GM19238 (cell line): ENCODE results near the gene ANGPT4.
"Not testable (repeated sequence)": the region's sequence is repeated elsewhere in the genome, so short reads cannot be mapped to it uniquely, and the experiment has no call there.

Experiments
- DNase-seq: peaks from one replicate; pipeline ENCODE4 v3.0.0; 2011; ENCODE audit warnings: low spot score; ENCODE audit not compliant: insufficient read length

ANGPT4 gene

DNA sequence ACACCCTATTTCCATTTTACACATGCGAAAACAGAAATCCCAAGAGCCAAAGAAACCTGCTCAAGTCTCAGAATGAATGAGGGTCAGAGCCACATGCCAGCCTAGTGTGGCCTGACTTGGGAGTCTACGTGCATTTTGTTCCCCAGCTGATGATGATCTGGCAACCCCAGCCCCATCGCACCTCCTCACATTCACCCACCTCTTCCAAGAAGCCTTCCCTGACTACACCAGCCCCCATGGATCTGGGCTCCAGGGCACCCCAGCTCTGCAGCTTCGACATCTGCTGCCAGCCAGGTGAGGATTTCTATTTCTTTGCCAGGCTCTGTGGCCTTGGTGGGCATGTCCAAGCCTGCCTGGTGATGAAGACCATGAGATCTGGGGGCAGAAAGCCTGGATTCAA is 41.0 kb downstream of the ANGPT4 start:
- no peak for DNase-seq

DNA sequence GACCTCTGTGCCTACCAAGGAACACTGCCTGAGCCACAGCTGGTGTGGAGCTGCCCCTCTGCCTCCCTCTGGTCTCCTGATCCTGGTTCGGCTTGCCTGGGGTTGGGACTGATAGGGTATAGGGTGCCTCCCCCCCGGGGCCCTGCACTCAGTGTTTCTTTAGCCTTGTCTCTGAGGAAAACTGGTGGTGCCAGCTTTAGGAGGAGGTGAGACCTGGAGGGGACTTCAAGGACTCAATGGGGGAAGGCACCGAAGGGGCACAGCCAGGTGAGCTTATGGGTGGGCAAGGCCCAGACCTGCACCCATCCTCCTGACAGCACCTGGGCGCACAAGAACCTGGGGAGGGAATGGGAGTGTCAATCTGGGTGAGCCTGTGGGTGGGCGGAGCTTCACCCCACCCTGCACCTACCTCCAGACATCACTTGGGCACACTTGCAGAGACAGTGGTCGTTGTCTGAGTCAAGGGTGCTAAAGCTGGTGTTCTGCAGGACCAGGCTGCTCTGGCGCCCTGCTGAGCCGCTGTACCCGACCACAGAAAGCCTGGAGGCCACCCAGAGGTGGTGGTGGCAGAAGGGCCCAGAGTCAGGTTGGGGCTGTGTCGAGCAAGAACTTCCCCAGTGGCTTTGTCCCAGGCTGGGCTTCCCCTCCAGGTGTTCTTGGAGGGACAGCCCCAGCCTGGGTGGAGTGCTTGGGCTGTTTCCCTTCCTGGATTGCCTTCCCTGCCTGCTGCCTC is 42.1 kb downstream of the ANGPT4 start:
- no peak for DNase-seq

DNA sequence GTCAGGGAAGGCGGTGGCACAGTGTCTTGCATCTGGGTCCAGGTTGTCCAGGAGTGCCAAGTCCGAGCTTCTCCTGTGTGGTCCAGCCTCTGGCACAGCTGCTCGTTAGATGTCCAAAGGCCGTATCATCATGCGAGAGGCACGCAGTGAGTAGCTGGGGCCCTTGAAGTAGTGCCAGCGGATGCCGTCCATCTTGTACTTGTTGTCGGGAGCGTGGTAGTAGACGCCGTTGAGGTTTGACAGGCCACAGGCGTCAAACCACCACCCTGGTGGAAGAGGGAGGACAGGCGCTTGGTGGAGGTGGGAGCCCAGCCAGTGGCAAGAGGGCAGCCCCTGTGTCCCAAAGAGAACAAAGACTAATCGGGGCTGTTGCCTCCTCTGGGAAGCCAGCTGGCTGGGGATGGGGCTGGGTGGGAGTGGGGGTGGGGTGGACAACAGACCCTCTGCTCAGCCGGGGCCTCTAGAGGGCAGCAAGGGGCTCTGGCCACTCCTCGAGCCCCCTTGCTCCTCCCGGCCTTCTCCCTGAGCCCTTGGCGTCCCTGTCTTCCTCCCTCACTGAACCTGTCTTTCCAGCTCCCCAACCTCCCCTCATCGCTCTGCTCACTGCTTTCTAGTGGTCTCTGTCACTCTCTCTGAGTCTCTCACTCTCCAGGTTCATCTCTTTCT is 43.1 kb downstream of the ANGPT4 start:
- DNase-seq, result no peak

DNA sequence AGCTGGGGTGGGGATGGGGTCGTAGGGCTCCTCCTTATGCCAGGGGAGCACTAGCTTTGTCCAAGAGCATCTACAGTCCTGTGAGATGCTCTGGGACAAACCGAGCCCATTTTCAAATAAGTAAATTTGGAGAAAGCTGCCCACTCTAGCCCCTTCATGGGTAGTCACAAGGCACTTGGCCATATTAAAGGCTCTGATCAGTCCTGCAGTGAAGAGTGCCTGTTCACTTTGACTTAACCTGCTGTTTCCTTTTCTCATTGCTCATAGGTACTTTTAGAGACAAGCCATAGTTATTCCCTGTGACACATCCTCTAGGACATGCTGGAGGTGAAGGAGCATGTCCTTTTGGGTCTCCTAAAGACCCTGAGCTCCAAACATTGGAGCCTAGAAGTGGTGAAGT is 44.2 kb downstream of the ANGPT4 start:
- DNase-seq, result no peak

DNA sequence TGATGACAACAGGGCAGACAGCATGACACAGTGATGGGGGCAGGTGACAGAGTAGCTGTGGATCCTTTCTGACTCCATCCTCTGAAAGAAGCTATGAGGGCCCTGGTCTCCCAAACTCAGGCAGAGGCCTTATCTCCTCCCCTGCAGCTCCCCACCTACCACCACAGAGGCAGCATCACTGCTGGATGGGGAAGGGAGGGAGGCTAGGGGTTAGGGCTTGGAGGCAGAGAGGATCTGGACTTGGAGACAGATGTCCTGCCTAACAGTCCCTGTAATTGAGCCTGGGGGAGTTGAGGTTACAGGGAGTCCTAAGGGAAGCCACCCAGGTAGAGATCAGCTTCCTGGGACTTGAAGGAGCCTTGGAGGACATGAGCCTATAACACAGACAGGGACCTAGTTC is 44.7 kb downstream of the ANGPT4 start:
- DNase-seq, result no peak

DNA sequence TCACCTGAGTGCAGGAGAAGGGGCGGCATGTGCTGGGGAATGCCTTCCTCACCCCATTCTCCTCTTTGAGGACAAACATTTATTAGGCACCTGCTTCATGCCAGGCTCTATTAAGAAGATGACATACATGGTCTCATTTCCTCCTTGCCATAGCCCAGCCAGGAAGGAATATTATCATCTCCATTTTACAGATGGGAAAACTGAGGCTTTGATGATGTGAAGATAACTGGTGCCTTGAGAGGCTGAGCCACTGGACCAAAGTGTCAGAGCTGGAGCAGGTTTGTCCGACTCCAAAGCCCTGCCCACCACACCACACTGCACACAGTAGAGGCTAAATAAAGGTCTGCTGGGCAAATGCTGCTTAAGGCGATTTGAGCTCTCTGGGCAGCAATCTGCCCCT is 45.4 kb downstream of the ANGPT4 start:
- DNase-seq, result no peak

DNA sequence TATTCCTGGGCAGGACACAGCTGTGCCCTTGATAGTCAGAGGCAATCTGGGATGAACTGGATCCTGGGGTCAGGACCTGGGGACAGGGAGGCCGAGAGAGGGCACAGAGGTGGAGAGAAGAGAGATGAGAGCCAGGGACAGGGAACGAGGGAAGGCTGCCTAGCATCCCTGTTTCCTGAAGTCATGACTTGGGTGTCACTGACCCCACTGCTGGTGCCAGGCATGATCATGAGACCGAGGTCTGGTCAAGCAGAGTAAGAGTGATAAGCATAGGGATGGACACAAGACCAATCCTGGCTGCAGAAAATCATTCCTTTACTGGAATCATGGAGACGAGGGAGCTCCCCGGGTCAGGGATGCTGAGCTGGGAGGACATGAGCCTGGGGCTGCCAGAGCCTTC is 46.5 kb downstream of the ANGPT4 start:
- DNase-seq, result no peak

DNA sequence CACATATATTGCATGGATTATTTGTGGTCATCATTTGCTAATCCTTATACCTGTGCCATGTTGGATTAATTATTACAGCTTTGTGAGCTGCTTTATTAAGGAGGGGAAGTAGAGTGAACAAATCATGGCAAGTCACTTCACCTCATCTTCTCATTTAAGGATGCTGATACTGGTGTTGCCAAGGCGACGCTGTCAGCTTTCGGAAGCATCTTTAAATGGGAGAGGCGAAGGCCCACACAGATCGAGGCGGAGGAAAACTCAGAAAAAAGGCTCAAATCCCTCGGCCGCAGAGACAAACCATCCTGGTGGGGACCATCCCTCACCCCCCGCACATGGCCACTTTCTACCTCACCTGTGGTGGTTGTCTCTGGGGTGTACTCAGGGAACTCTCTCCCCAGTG is 47.9 kb downstream of the ANGPT4 start:
- no peak for DNase-seq

DNA sequence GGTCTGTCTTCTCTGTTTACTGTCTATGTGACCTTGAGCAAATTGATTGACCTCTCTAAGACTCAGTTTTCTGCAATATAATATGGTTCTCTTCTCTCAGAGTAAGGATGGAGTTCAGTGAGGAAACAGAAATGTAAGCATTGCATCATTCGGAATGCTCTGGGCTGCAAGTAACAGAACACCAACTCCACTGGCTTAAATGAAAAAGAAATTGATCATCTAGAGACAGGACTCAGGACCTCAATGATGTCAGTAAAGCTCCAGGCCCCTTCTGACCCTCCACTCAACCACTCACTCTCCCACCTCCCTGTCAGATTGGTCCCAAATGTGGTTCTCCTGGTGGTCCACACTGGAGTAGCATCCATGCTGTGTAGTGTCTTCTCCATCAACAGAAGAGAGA is 50.7 kb downstream of the ANGPT4 start:
- DNase-seq, result no peak

DNA sequence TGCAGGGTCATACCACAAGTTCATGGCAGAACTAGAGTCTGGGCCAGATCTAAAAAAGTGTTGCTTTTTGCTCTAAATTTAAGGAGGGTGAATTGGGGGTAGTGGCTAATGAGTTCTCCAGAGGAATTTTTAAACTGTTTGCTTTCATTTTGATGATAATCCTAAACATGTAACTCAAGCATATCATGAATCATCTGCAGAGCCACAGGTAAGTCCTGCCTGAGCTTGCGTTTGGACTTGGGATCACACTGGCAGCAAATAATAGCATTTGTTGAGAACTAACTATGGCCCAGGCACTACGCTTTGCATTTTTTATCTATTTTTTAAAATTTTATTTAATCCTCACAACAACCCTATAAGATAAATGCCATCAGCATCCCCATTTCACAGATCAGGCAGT is 55.2 kb downstream of the ANGPT4 start:
- DNase-seq, result no peak

DNA sequence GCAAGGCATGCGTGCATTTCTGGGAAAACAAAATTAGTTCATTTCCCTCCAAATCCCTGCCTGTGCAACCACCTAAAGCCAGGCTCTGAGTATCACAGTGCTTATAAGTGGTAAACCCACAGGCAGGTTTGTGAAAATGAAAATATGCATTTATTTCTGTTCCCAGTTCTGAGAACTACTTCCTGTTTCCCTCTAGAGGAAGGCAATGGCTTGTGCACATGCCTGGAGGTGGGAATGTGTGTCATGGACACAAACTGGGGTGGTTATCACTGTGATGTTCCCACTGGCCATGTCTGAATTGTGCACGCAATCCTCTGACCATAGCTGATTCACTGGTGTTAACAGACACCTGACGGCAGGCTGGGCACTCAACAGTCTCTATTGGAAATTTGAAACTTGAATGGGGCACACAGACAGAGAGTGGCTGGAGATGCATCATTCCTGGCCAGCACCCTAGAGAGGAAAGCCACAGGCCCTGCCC is 56.3 kb downstream of the ANGPT4 start:
- DNase-seq, result no peak

DNA sequence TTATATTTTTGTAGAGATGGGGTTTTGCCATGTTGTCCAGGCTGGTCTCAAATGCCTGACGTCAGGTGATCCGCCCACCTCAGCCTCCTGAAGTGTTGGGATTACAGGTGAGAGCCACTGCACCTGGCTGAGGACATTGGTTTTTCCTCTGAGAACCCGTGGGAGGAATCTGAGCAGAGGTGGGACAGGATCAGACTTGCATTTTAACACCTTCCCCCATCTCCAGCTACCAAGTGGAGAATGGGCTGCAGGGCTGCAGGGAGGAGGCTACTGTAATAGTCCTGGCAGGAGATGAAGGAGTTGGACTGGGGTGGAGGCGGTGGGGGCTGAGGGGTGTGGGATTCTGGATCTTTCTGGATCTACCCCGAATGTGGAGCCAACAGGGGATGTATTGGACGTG is 58.1 kb downstream of the ANGPT4 start:
- DNase-seq, result no peak

DNA sequence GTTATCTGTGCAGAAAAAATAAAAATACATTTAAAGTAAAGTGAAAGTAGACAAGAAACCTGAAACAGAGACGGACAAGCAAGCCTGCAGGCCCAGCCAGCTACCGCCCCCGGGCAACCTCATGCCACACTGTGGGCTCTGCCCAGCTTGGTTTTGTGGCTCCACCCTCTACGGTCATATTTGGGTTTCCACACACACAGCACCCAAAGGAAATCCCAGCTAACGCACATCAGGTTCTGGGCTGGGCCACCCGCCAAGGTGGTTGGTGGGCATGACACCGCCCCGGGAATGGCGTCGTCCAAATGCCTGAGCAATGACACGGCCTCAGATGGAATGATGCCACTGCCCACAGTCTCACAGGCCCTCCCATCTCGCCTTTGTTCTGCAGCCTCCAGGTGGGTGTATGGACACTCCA is 59.8 kb downstream of the ANGPT4 start:
- DNase-seq, result no peak

DNA sequence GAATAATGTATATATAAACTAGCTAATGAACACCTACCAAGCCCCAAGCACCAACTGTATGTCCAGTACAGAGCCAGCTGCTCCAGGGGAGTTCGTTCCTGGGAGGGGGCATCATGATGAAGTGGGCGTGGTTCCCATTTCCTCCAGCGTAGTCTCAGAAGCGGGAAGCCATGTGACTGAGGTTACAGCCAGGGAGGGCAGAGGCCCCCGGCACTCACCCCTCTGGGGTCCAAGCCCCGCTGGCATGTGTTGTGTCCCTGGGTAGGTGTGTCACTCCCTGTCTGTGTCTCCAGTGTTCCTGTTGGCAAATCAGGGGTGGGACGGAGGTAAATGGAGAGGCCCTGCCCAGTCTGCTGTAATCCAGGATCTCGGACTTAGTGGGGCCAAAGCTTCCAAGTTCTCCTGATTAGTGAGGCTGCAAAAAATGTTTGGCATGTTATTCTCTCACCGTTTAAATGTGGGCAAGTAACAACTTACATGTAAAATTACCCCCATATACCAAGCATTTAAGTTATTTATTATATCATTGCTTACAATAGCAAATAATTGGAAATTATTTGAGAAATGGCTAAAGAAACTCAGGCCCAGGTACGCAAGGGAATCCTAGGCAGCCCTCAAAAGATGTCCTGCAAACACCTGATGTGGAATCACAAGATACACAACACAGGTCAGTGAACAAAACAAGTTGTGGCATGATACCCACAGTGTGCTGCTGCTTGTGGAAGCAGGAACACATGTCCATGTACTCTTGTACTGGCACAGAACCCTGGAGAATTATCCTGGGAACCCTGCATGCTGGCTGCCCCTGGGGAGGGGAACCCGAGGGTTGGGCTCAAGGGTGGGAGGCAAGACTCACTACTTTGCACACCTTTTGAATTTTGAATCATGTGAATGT is 60.4 kb downstream of the ANGPT4 start:
- no peak for DNase-seq

DNA sequence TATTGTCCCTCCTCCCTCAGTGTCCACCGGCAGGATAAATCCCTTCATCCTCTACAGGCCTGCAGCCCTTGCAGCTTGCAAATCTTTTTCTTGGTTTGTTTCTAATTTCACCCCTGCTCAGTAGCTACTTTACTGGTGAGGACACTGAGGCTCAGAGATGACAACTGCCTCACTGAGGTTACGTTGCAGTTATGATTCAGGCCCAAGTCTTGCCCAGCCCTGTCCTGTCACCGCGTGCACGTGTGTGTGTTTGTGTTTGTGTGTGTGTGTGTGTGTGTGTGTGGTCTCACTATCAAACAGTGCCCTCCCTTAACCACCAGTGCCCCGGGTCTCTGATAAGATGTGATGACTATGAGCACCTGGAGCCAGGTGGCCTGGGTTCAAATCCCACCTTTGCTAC is 61.5 kb downstream of the ANGPT4 start:
- DNase-seq, result no peak

DNA sequence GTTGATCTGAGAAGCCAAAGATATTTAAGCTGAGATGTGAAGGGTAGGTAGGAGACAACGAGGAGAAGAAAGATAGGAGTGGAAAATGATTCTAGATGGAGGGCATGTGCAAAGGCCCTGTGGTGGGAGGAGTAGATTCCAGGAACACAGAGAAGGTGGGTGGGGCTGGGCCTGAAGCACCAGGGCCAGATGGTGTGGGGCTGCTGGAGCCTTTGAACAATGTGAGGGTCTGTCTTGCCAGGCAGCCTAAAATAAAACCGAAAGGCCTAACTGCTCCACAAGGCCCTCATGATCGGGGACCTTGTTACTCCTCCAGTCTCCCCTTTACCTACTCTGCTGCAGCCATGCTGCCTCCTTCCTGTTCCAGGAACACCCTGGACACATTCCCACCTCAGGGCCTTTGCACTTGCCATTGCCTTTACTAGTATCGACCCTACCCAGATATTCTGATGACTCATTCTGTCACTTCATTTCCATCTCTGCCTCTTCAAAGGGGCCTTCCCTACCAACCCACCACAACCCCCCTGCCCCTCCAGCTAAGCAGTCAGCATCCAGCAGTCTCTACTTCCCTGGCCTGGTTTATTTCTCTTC is 62.6 kb downstream of the ANGPT4 start:
- no peak for DNase-seq

DNA sequence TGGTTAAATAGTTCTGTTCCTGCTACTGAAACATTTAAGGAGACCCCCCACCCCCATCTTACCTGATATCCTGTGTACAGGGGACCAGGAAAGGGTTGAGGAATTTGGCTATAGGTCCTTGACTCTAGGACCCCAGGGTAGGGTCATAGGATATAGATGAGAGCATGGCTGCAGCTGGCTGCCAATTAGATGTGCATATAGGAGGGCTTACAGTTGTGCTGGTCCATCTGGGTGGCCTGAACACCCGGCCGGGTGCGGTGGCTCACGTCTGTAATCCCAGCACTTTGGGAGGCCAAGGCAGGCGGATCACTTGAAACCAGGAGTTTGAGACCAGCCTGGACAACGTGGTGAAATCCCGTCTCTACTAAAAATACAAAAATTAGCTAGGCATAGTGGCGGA is 67.4 kb downstream of the ANGPT4 start:
- not testable (repeated sequence) for DNase-seq

DNA sequence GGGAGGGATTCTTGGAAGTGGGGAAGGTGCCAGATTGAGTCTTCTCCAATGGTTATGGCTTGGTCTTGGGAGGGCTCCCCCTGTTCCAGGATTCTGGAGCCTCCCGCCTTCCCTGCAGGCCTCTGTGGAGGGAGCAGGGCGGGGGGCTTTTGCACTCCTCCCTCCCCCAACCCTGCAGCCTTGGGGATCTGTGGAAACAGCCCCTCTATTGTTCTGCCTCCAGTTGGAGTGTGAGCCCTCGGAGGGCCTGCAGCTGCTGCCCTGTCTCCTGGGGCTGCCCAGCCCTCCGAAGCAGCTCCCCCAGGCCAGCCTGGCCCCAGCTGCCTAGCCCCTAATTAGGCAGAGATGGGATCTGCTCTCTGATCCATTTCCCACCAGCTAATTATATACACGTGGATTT is 67.9 kb downstream of the ANGPT4 start:
- DNase-seq, result no peak

DNA sequence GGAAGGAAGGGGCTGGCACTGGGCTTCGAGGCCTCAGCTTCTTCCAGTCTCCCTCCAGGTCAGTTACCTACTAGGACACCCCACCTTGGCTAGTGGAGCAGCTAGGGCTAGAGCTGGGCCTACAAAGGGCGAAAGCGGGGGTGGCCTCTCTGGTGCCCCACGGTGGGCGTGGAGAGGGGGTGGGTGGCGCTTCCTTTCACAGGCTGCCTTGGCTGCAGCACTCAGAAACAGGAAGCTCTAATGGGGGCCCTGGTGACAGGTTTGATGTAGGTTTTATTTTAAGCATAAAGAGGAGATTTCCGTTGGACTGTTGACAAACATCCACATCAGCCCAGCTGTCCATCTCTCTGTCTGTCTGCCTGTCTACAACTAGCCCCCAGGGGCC is 69.2 kb downstream of the ANGPT4 start:
- peak; percentile 59 for DNase-seq

DNA sequence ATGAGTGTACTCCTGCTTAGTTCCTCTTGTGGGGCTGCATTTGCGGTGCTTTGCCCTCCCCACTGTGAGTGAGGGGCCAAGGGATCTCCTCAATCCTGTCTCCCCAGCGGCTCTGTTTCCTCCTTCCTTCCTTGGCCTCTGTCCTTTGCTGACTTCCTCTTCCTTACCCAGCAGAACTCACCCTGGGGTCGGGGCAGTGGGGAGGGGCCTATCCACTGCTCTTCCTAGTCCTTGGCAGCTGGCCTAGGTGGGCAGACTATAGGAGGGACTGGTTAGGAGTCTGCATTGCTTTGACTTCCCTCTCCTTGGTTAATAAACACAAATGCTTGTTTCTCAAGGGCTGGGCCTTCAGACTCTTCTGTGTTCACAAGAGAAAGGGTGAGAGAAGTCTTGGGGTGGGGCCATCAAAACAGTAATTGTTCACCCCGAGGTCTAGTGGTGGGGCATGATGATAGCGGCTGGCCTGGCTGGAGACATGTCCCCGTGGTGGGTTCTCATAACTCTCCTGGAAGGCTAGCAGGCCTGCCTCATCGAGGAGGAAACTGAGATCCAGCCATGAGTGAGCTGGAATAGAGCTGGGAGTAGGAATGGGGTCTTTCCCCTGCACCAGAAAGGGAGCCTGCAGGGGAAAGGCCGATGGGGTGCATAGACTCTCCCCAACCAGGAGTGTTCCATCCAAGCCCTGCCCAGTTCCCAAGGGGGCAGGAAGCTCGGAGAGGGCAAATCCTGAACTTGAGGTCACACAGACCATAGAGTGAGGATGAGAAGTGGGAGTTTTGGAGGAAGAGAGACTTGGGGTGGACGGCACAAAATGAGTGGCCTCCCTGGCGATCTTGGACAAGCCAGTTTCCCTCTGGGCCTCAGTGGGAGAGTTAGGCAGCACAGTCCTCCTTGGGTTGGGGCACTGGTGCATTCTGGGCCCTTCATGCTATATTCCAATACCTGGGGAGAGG is 69.9 kb downstream of the ANGPT4 start:
- DNase-seq, result no peak
